ENCODE data around the gene IFNK.

IFNK gene

DNA sequence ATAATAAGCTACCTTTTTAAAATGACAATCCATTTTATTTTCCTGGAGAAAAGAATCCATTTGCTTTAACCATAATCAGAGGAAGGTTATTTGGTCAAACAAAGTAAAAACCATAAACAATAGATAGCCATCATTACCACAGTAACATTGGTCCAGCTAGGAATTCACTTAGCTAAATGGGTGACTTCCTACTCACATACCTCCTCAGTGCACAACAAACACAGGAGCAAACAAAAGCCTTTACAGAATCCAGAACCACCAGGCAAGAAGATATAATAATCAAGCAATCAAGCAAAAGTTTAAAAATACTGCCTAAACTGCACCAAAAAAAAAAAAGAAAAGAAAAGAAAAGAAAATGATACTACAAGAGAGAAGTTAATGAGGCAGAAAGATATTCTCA, 949 bp upstream of the IFNK start:
- TF ChIP-seq, protein P1, sequence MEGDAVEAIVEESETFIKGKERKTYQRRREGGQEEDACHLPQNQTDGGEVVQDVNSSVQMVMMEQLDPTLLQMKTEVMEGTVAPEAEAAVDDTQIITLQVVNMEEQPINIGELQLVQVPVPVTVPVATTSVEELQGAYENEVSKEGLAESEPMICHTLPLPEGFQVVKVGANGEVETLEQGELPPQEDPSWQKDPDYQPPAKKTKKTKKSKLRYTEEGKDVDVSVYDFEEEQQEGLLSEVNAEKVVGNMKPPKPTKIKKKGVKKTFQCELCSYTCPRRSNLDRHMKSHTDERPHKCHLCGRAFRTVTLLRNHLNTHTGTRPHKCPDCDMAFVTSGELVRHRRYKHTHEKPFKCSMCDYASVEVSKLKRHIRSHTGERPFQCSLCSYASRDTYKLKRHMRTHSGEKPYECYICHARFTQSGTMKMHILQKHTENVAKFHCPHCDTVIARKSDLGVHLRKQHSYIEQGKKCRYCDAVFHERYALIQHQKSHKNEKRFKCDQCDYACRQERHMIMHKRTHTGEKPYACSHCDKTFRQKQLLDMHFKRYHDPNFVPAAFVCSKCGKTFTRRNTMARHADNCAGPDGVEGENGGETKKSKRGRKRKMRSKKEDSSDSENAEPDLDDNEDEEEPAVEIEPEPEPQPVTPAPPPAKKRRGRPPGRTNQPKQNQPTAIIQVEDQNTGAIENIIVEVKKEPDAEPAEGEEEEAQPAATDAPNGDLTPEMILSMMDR (IDR thresholded peaks at IDR 0.05; ENCODE audit: low read depth, low read length): no peak
- H3K4me3 ChIP-seq (ENCODE audit: low read depth, low read length): no peak overlapping the region

DNA sequence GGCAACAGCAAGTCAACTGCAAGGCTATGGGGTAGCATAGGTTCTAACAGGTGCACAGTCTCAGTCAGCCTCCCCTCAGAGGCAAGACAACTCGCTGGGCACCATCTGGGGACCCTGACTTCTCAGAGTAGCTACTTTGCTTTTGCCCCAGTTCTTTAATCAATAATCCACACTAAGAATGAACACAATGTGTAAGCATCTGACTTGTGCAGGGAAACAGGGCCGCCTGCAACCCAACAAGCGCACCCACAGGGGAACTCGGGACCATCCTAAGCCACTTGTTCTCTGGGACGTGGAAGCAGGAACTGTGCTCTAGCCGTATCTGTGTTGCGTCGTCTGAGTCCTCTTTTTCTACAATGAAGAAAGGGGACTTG, 3.6 kb downstream of the IFNK start:
- no peak overlapping the region for H3K4me3 ChIP-seq (ENCODE audit: low read depth, low read length)
- TF ChIP-seq, protein P1 (IDR thresholded peaks at IDR 0.05; ENCODE audit: low read depth, low read length): no peak

GRCh38 chr9:27528076-27528885, 4.2 kb downstream of the IFNK start:
- H3K4me3 ChIP-seq (ENCODE audit: low read depth, low read length): peak overlapping the region; percentile 61

DNA sequence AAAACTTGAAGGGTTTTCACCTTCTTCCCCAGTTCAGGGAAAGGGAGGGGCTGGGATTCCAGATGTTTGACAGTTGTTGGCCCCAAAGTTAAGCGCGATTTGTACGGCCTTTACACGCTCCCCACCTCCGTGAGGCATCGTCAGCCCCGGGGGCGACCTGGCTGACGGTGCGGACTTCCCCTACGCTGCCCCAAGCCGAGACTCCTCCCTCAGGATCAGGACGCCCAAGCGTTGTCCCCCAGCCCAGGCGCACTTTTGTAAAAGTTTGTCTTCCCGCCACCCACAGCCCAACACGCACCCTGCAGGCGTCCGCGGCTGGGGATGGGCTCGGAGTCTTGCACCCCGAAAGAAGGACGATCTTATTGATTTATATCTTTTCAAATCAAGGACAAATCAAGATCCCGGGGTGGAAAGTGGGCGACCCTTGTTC, 4.8 kb downstream of the IFNK start:
- TF ChIP-seq, protein P1 (IDR thresholded peaks at IDR 0.05; ENCODE audit: low read depth, low read length): no peak

More at GRCh38 chr9:27528076-27528885, 4.2 kb downstream of the IFNK start:
- TF ChIP-seq, protein P1 (IDR thresholded peaks at IDR 0.05; ENCODE audit: low read depth, low read length): no peak

GRCh38 chr9:27529316-27530278, 5.5 kb downstream of the IFNK start, which contains the start of gene MOB3B:
TSS of gene MOB3B (minus strand) at chr9:27529814. CDS start at chr9:27455550, 74,264 bp downstream.
- H3K4me3 ChIP-seq (ENCODE audit: low read depth, low read length): peak within 1 kb of the TSS; percentile 61
- TF ChIP-seq, protein P1 (IDR thresholded peaks at IDR 0.05; ENCODE audit: low read depth, low read length): peak; percentile 92

More for the DNA sequence above, 4.8 kb downstream of the IFNK start:
- peak overlapping the region; percentile 61 for H3K4me3 ChIP-seq (ENCODE audit: low read depth, low read length)

DNA sequence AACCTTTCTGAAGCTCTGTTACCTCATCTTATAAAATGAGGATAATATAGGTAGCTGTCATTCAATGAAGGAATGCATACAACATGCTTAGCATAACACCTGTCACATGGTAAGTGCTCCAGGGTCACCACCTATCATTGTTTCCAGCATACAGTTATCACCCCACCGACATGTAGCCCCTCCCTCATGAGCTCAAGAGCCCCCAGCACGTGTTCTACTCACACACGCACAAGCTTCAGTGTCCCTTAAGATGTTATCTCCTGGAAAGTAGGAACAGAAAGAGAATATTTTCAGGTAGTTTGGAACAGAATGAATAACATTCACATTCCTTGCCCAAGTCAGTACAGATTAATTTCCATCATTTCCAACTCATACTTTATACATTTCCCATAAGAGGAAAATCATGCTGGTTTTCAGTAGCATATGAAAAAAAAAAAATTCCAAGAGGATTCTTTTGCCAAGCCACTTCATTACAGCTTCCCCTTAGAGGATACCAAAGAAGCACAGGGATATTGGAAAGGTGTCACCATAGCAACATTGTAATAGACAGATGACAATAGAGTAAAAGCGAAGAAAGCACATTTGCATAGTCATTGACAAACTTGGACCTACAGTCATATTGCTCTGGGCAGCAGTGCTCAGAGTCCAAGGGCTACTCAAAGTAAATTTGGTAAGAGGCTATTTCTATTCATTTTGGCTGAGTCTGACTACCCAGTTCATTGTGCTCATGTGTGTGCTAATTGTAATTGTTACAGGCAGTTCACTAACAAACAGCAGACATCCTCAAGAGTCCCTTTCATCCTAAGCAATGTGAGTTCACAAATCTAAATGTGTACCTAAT, 7.0 kb downstream of the IFNK start:
- TF ChIP-seq, protein P1 (IDR thresholded peaks at IDR 0.05; ENCODE audit: low read depth, low read length): no peak
- no peak overlapping the region for H3K4me3 ChIP-seq (ENCODE audit: low read depth, low read length)
